ENCODE results near the gene USH1C.

DNA sequence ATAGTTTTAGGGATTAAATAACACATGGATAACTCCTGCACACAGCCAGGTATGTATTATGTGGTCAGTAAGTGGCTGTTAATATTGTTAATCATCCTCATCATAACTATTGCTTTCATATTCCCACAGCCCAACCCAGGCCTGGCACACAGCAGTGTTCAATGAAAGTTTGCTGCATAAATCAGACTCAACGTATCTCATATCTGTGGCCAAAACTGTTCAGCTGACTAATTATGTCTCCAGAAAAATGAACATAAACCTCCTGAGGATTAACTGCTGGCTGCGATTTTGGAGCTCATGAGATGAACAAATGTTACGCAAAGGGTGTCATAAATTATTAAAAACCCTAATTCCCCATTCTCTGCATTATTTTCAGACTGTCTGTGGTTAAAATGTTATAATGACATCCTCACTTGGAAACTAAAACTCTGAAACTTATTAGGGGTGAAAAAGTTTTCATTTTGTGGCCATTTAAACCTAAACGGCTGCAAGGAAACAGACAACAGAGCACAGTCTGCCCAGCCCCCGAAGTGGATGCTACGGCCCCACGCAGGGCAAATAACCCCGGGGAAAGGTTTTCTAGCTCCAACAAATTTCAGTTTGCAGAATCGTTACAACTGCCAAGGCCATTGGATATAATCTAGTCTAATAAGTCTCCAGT, 84.8 kb downstream of the USH1C start:
- TF ChIP-seq CTCF (IDR thresholded peaks at IDR 0.05) (no peak), POLR2A (IDR thresholded peaks at IDR 0.05) (no peak)

Measured in adrenal gland (tissue), 5 donors.